ENCODE data around the gene TYW1.

DNA sequence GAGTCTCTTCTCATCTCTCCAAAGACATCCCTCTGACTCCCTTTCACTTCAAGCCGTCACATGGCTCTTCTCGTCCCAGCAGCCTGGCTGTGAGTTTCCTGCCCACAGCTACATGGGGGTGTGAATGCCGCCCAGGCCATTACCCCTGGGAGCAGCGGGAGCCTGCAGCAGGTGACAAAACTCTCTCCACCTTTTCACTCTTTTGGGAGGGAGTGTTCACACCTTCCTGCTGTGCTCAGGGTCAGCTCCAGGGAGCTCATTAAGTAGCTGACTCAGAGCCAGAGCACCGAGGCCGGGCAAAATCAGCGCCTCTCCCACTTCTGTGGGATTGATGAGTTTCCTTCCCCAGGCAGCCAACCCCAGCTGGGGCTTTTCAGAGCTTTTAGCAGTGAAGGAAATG lies 271.3 kb downstream of the TYW1 start:
- TF ChIP-seq CTCF (conservative IDR thresholded peaks at IDR 0.05; ENCODE audit: low read depth, low read length) (no peak), EZH2 (IDR thresholded peaks at IDR 0.05; ENCODE audit: borderline replicate concordance, low read depth, low read length, poor library complexity, severe bottlenecking) (no peak)
